Karpas-422 (cell line): ENCODE results near the gene CNN2. TPM values are rescaled to one million over a fixed set of nuclear protein-coding genes. Genes with fewer than 3 reads are reported as not detected.

Experiments
- DNase-seq: peaks from one replicate; pipeline ENCODE4 v3.0.0-alpha.2; 2015
- H2AFZ ChIP-seq: fragments of 200-600 bp; sonication (generic); 2 replicates; pipeline ENCODE4 v1.6.1; 2014; ENCODE audit warnings: antibody characterized with exemption, low read length, mixed read lengths
- H3K27ac ChIP-seq: fragments of 200-600 bp; sonication (generic); 2 replicates; pipeline ENCODE4 v1.5.1; 2014; ENCODE audit warnings: mild to moderate bottlenecking, low read length, moderate library complexity
- H3K27me3 ChIP-seq: fragments of 200-600 bp; sonication (generic); 2 replicates; pipeline ENCODE4 v1.6.1; 2014; ENCODE audit warnings: low read length, mixed read lengths
- H3K36me3 ChIP-seq: fragments of 200-600 bp; sonication (generic); 2 replicates; pipeline ENCODE4 v1.6.1; 2014; ENCODE audit warnings: low read length, mixed read lengths; ENCODE audit not compliant: insufficient read depth
- H3K4me1 ChIP-seq: fragments of 200-600 bp; sonication (generic); 2 replicates; pipeline ENCODE4 v1.6.1; 2014; ENCODE audit warnings: mild to moderate bottlenecking, low read length, mixed read lengths
- H3K4me2 ChIP-seq: fragments of 200-600 bp; sonication (generic); 2 replicates; pipeline ENCODE4 v1.6.1; 2014; ENCODE audit warnings: low read length, low read depth, mild to moderate bottlenecking; ENCODE audit not compliant: poor library complexity, severe bottlenecking
- H3K4me3 ChIP-seq: fragments of 200-600 bp; sonication (generic); 2 replicates; pipeline ENCODE4 v1.5.1; 2014; ENCODE audit warnings: mild to moderate bottlenecking, antibody characterized with exemption, low read length, mixed read lengths
- H3K79me2 ChIP-seq: fragments of 200-600 bp; sonication (generic); 2 replicates; pipeline ENCODE4 v1.6.1; 2014; ENCODE audit warnings: mild to moderate bottlenecking, low read length, mixed read lengths
- H3K9ac ChIP-seq: fragments of 200-600 bp; sonication (generic); 2 replicates; pipeline ENCODE4 v1.6.0; 2014; ENCODE audit warnings: low read length
- H3K9me2 ChIP-seq: fragments of 200-600 bp; sonication (generic), shearing (Covaris generic); replicated peaks from 2 replicates; pipeline ENCODE4 v1.6.0; 2014; ENCODE audit warnings: mild to moderate bottlenecking, low read length, moderate library complexity; ENCODE audit not compliant: insufficient read depth
- H3K9me3 ChIP-seq: fragments of 300-700, 200-600 bp; sonication (generic); 2 replicates; pipeline ENCODE4 v1.6.1; 2014; ENCODE audit warnings: low read length, mixed read lengths
- H4K20me1 ChIP-seq: fragments of 200-600 bp; sonication (generic); 2 replicates; pipeline ENCODE4 v1.6.1; 2014; ENCODE audit warnings: mild to moderate bottlenecking, antibody characterized with exemption, low read length, low read depth; ENCODE audit not compliant: insufficient read depth
- total RNA-seq: library from RNA; depleted of rRNA; stranded (reverse); fragments of >200 nt; shearing (Covaris generic); gene quantifications from 2 replicates; pipeline ENCODE4 v1.2.3, GENCODE V29; 2014; ENCODE audit warnings: low replicate concordance

CNN2 gene
- total RNA-seq, 1 experiment from 2014 or later = 88.6 TPM

- H3K9me2 ChIP-seq = no peaks in the 10 kb centered on the region
- no peaks in the 10 kb centered on the region for H3K36me3 ChIP-seq
- H3K27me3 ChIP-seq = no peaks in the 10 kb centered on the region
- H3K4me1 ChIP-seq = no peaks in the 10 kb centered on the region
- no peaks in the 10 kb centered on the region for H3K9me3 ChIP-seq
- no peaks in the 10 kb centered on the region for H3K79me2 ChIP-seq
- no peak for DNase-seq
- no peak overlapping the region for H3K4me2 ChIP-seq
- H4K20me1 ChIP-seq = peaks cover 5% of the 10 kb centered on the region; the same call in 1 of the 2 replicates
- no peak overlapping the region for H3K27ac ChIP-seq
- H3K9ac ChIP-seq = no peak overlapping the region
- no peak overlapping the region for H3K4me3 ChIP-seq
- H2AFZ ChIP-seq = no peak overlapping the region
Observed at GRCh38 chr19:1004803-1005664, 21.4 kb upstream of the CNN2 start.

- Histone ChIP-seq H3K4me1 (no peaks in the 10 kb centered on the region), H3K9ac (no peak overlapping the region), H3K27me3 (no peaks in the 10 kb centered on the region), H3K4me3 (no peak overlapping the region), H3K9me2 (no peaks in the 10 kb centered on the region), H2AFZ (no peak overlapping the region), H4K20me1 (no peaks in the 10 kb centered on the region), H3K4me2 (no peak overlapping the region), H3K27ac (no peak overlapping the region), H3K9me3 (no peaks in the 10 kb centered on the region), H3K79me2 (no peaks in the 10 kb centered on the region), H3K36me3 (no peaks in the 10 kb centered on the region)
- DNase-seq = no peak
Observed at GRCh38 chr19:1006711-1007398, 19.6 kb upstream of the CNN2 start.

DNA sequence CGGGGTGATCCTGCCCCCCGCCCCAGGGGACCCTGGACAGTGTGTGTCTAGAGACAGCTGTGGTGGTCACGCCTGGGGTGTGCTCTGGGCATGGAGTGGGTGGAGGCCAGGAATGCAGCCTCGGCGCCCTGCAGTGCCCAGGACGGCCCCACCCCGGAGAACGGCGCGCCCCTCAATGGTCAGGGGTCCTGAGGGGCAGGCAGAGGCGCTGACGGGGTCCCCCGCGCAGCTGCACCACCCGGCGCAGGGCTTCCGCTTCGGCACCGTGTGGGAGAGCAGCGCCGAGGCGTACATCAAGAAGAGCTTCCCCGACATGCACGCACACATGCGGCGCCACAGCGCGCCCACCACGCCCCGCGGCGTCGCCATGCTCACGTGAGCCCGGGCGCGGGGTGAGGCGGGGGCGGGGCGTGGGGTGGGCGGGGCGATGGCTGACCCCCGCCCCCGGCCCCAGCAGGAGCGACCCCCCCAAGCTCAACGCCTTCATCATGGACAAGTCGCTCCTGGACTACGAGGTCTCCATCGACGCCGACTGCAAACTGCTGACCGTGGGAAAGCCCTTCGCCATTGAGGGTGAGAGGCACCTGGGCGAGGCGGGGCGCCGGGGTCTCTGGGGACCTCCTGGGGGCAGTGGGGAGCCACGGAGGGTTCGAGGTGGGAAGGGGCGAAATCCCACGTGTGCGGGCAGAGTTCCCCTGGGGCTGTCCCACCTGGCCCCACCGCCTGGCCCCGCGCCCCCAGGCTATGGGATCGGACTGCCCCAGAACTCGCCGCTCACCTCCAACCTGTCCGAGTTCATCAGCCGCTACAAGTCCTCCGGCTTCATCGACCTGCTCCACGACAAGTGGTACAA, 18.8 kb upstream of the CNN2 start:
- H2AFZ ChIP-seq = no peak overlapping the region

DNA sequence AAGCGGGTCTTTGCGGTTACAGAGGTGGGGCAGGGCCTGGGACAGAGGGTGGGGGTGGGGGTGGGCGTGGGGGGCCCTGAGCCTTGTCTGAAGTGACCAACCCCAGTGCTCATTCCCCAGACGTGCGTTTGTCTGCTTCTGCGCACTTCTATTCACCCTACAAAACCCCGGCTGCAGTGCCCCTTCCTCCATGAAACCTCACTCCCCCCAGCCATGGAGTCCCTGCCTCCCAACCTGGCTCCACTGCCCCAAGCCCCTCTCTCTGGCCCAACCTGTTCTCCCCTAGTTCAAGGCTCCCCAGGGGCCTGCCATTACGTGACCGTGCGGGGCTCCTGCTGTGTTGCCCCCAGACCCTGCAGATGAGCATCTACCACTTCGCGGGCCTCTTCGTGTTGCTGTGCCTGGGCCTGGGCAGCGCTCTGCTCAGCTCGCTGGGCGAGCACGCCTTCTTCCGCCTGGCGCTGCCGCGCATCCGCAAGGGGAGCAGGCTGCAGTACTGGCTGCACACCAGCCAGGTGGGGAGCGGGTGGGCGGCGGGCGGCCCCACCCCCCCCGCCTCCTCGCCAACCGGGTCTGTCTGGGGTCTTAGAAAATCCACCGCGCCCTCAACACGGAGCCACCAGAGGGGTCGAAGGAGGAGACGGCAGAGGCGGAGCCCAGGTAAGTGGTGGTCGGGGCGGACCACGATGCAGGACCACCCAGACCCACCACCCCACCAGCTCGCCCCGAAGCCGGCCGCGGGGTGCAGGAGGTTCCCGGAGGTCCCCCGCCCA, 18.0 kb upstream of the CNN2 start:
- H3K36me3 ChIP-seq = no peaks in the 10 kb centered on the region
- no peak overlapping the region for H3K4me3 ChIP-seq

More for the DNA sequence above, 18.8 kb upstream of the CNN2 start:
- Histone ChIP-seq H3K9me2 (no peaks in the 10 kb centered on the region), H3K4me1 (no peaks in the 10 kb centered on the region), H3K79me2 (no peaks in the 10 kb centered on the region), H3K9me3 (no peaks in the 10 kb centered on the region), H3K9ac (no peak overlapping the region), H3K4me2 (no peak overlapping the region), H3K36me3 (no peaks in the 10 kb centered on the region), H3K27me3 (no peaks in the 10 kb centered on the region), H4K20me1 (no peaks in the 10 kb centered on the region), H3K4me3 (no peak overlapping the region), H3K27ac (no peak overlapping the region)
- no peak for DNase-seq

DNA sequence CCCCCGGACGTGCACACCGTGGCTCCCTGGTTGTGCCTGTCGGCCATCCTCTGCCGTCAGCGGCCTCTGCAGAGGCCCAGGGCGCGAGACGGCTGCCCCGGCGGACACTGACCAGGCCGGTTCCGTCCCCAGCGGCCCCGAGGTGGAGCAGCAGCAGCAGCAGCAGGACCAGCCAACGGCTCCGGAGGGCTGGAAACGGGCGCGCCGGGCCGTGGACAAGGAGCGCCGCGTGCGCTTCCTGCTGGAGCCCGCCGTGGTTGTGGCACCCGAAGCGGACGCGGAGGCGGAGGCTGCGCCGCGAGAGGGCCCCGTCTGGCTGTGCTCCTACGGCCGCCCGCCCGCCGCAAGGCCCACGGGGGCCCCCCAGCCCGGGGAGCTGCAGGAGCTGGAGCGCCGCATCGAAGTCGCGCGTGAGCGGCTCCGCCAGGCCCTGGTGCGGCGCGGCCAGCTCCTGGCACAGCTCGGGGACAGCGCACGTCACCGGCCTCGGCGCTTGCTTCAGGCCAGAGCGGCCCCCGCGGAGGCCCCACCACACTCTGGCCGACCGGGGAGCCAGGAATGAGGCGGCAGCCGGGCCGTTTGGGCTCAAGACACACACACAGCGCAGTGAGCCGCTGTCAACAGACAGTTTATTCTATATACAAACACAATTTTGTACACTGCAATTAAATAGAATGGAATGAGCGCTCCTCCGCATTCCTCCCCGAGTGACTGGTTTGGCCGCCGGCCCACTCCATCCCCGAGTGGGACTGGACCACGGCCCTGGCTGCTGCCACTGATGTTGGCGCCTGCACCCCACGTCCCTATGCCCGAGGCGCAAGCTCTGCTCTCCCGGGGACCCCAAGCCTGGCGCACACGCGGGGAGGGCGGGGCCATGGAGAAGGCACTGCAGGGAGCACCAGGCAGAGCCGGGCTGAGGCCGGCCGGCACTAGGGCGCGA, 17.1 kb upstream of the CNN2 start:
- Histone ChIP-seq H3K9ac (no peak overlapping the region), H3K9me3 (no peaks in the 10 kb centered on the region), H3K4me1 (no peaks in the 10 kb centered on the region), H2AFZ (no peak overlapping the region), H3K27me3 (no peaks in the 10 kb centered on the region), H3K9me2 (no peaks in the 10 kb centered on the region), H4K20me1 (0 out of 2 replicates have a peak, but pooled peaks cover 7% of the 10 kb centered on the region), H3K27ac (no peak overlapping the region), H3K79me2 (no peaks in the 10 kb centered on the region), H3K4me2 (no peak overlapping the region), H3K4me3 (no peak overlapping the region), H3K36me3 (no peaks in the 10 kb centered on the region)
- no peak for DNase-seq

More for the DNA sequence above, 18.0 kb upstream of the CNN2 start:
- Histone ChIP-seq H3K4me2 (no peak overlapping the region), H2AFZ (no peak overlapping the region), H3K79me2 (no peaks in the 10 kb centered on the region), H3K4me1 (no peaks in the 10 kb centered on the region), H3K9me3 (no peaks in the 10 kb centered on the region), H3K9ac (no peak overlapping the region), H3K27me3 (no peaks in the 10 kb centered on the region), H3K27ac (no peak overlapping the region), H4K20me1 (0 out of 2 replicates have a peak, but pooled peaks cover under 1% of the 10 kb centered on the region), H3K9me2 (no peaks in the 10 kb centered on the region)
- DNase-seq = no peak

- no peaks in the 10 kb centered on the region for H3K9me3 ChIP-seq
Observed at GRCh38 chr19:1009981-1010538, 16.3 kb upstream of the CNN2 start.

More at GRCh38 chr19:1009981-1010538, 16.3 kb upstream of the CNN2 start:
- Histone ChIP-seq H3K4me1 (no peaks in the 10 kb centered on the region), H3K9me2 (no peaks in the 10 kb centered on the region), H3K79me2 (peaks cover 6% of the 10 kb centered on the region), H3K9ac (no peak overlapping the region), H2AFZ (no peak overlapping the region), H3K27ac (no peak overlapping the region), H3K36me3 (no peaks in the 10 kb centered on the region), H3K4me2 (no peak overlapping the region), H3K27me3 (no peaks in the 10 kb centered on the region), H4K20me1 (peaks cover 12% of the 10 kb centered on the region; the same call in 1 of the 2 replicates), H3K4me3 (no peak overlapping the region)
- DNase-seq = no peak
